GM10266 (cell line): ENCODE results near the gene MRPL9.
A peak's percentile ranks its signal among the peaks of the same experiment; 100 is the strongest.
"Not testable (repeated sequence)": the region's sequence is repeated elsewhere in the genome, so short reads cannot be mapped to it uniquely, and the experiment has no call there.

ENCODE experiments used
- DNase-seq: peaks from one replicate; pipeline ENCODE4 v3.0.0; 2012; ENCODE audit errors: extremely low spot score
- CTCF ChIP-seq: IDR thresholded peaks from 2 replicates; pipeline ENCODE4 v1.5.1; 2012; ENCODE audit warnings: mild to moderate bottlenecking, low read depth; ENCODE audit not compliant: control insufficient read depth, insufficient read depth; ENCODE audit errors: missing control alignments

MRPL9 gene

GRCh38 chr1:151739590-151740355 is 23.5 kb downstream of the MRPL9 start:
- no peak for TF ChIP-seq CTCF
- no peak for DNase-seq

- no peak for DNase-seq
- no peak for TF ChIP-seq CTCF
Observed at GRCh38 chr1:151737479-151737878, 25.8 kb downstream of the MRPL9 start.

GRCh38 chr1:151737026-151737425 is 26.3 kb downstream of the MRPL9 start:
- no peak for TF ChIP-seq CTCF
- DNase-seq = no peak

- DNase-seq = not testable (repeated sequence)
Observed at GRCh38 chr1:151733995-151734394, 29.3 kb downstream of the MRPL9 start.

- TF ChIP-seq CTCF = no peak
- DNase-seq = no peak
Observed at GRCh38 chr1:151733126-151733525, 30.2 kb downstream of the MRPL9 start.

- DNase-seq = no peak
- no peak for TF ChIP-seq CTCF
Observed at GRCh38 chr1:151729966-151730291, 33.4 kb downstream of the MRPL9 start.

- DNase-seq = peak; percentile 3
- TF ChIP-seq CTCF = no peak
Observed at GRCh38 chr1:151729157-151729965, 33.9 kb downstream of the MRPL9 start.
